Stimulated activated naive CD8-positive, alpha-beta T cell treated with anti-CD3 and anti-CD28 coated beads, Interleukin-15, Interleukin-2, amounts not matched to agents 100 ng/mL and 50 ng/mL, for 24 hours (primary cell): ENCODE results near the gene WSB1.
"Not testable (repeated sequence)": the region's sequence is repeated elsewhere in the genome, so short reads cannot be mapped to it uniquely, and the experiment has no call there.

Experiments
- H3K27ac Mint-ChIP-seq: one replicate; pipeline ENCODE4 v1.8.0; 2021; ENCODE audit warnings: mild to moderate bottlenecking, mixed read lengths
- H3K27me3 Mint-ChIP-seq: one replicate; pipeline ENCODE4 v1.8.0; 2021; ENCODE audit warnings: mixed read lengths
- H3K36me3 Mint-ChIP-seq: one replicate; pipeline ENCODE4 v1.8.0; 2021; ENCODE audit warnings: low read depth, mixed read lengths
- H3K4me1 Mint-ChIP-seq: one replicate; pipeline ENCODE4 v1.8.0; 2021; ENCODE audit warnings: low read depth, mixed read lengths
- H3K4me3 Mint-ChIP-seq: one replicate; pipeline ENCODE4 v1.8.0; 2021; ENCODE audit warnings: mild to moderate bottlenecking, mixed read lengths
- H3K9me3 Mint-ChIP-seq: one replicate; pipeline ENCODE4 v1.8.0; 2021; ENCODE audit warnings: mixed read lengths

WSB1 gene, protein sequence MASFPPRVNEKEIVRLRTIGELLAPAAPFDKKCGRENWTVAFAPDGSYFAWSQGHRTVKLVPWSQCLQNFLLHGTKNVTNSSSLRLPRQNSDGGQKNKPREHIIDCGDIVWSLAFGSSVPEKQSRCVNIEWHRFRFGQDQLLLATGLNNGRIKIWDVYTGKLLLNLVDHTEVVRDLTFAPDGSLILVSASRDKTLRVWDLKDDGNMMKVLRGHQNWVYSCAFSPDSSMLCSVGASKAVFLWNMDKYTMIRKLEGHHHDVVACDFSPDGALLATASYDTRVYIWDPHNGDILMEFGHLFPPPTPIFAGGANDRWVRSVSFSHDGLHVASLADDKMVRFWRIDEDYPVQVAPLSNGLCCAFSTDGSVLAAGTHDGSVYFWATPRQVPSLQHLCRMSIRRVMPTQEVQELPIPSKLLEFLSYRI

DNA sequence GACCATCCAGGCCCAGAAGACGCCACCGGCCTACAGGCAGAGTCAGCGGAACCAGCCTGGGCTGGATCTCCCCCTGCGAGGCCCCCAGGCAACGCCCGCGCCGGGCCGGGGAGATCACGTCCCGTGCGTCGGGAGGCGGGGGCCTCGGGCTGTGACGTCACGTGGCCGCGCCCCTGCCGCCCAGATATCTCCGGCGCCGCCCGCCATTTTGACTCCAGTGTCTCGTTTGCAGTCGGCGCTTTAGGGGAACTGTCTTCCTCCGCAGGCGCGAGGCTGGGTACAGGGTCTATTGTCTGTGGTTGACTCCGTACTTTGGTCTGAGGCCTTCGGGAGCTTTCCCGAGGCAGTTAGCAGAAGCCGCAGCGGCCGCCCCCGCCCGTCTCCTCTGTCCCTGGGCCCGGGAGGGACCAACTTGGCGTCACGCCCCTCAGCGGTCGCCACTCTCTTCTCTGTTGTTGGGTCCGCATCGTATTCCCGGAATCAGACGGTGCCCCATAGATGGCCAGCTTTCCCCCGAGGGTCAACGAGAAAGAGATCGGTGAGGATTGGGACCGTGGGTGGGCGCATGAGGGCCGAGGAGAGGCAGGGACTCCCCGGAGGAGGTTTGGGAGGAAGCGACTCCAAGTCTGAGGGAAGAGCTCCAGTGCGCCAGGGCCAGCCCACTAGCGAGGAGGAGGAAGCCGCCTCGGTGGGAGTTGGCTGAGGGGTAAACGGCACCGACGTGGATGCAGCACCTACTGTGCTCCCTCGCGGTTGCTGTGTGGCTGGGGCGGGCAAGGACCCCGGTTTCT lies at the start of gene WSB1:
Gene WSB1 (plus strand): TSS at position 217 of the 791 bp plus-strand sequence. CDS start 282 bp downstream, at position 499.
- Mint-ChIP-seq H3K9me3 (no peaks in the 10 kb centered on the region), H3K27me3 (no peaks in the 10 kb centered on the region), H3K27ac (peak within 1 kb of the TSS; percentile 98), H3K4me1 (peaks cover 48% of the 10 kb centered on the region), H3K4me3 (peak within 1 kb of the TSS; percentile 97), H3K36me3 (peaks cover 7% of the 10 kb centered on the region)

DNA sequence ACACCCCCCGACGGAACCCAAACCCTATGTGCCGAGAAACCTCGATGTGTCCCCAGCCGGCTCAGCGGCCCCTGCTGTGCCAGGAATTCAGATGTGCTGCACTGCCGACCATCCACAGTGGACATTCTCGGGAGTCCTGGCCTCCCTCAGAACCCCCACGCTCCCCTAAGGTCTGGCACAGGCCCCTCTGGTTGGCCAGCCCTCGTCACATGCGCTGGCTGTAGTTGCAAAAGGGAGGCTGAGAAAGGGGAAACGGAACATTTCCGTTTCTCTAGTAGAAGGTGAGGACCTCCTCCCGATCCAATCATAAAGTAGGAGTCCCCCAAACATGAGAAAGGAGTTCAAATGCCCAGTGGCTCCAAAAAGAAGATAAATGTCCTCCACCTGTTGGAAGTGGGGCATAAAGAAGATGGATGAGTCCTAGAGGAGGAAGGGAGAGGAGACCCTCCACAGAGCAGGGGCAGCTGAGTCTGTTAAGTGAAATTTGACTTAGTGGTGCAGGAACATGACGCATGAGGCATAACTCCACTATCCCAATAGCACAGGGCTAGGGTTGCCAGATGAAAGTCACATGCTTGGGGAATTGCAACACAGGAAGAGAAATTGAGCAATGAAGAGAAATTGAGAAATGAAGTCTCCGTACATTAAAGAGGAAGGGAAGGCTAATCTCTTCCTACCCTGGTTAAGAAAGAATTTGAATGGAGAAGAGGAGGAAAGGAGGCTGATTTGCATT lies 49.3 kb upstream of the WSB1 start:
- no peaks in the 10 kb centered on the region for H3K36me3 Mint-ChIP-seq
- no peak overlapping the region for H3K4me3 Mint-ChIP-seq
- H3K9me3 Mint-ChIP-seq = no peaks in the 10 kb centered on the region
- H3K27ac Mint-ChIP-seq = no peak overlapping the region
- peaks cover 17% of the 10 kb centered on the region for H3K4me1 Mint-ChIP-seq
- H3K27me3 Mint-ChIP-seq = peaks cover 19% of the 10 kb centered on the region

- H3K4me1 Mint-ChIP-seq = peaks cover 17% of the 10 kb centered on the region
Observed at GRCh38 chr17:27245230-27245696, 48.7 kb upstream of the WSB1 start.

DNA sequence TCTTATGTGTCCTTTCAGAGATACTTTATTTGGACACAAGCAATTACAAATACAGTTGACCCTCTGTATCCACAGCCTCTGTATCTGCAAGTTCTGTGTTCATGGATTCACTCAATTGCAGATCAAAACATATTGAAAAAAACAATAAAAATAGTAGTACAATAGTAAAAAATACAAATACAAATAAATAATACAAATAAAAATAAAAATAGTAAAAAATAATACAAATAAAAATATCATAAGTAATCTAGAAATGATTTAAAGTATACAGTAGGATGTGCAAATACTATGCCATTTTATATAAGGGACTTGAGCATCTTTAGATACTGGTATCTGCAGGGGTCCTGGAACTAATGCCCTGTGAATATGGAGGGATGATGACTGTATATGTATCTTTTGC lies 47.4 kb upstream of the WSB1 start:
- peaks cover 26% of the 10 kb centered on the region for H3K27me3 Mint-ChIP-seq
- no peak overlapping the region for H3K4me3 Mint-ChIP-seq
- no peak overlapping the region for H3K27ac Mint-ChIP-seq
- no peaks in the 10 kb centered on the region for H3K36me3 Mint-ChIP-seq
- no peaks in the 10 kb centered on the region for H3K9me3 Mint-ChIP-seq
- H3K4me1 Mint-ChIP-seq = peaks cover 13% of the 10 kb centered on the region

More at GRCh38 chr17:27245230-27245696, 48.7 kb upstream of the WSB1 start:
- peaks cover 20% of the 10 kb centered on the region for H3K27me3 Mint-ChIP-seq
- no peaks in the 10 kb centered on the region for H3K36me3 Mint-ChIP-seq
- no peak overlapping the region for H3K4me3 Mint-ChIP-seq
- no peak overlapping the region for H3K27ac Mint-ChIP-seq
- H3K9me3 Mint-ChIP-seq = no peaks in the 10 kb centered on the region

DNA sequence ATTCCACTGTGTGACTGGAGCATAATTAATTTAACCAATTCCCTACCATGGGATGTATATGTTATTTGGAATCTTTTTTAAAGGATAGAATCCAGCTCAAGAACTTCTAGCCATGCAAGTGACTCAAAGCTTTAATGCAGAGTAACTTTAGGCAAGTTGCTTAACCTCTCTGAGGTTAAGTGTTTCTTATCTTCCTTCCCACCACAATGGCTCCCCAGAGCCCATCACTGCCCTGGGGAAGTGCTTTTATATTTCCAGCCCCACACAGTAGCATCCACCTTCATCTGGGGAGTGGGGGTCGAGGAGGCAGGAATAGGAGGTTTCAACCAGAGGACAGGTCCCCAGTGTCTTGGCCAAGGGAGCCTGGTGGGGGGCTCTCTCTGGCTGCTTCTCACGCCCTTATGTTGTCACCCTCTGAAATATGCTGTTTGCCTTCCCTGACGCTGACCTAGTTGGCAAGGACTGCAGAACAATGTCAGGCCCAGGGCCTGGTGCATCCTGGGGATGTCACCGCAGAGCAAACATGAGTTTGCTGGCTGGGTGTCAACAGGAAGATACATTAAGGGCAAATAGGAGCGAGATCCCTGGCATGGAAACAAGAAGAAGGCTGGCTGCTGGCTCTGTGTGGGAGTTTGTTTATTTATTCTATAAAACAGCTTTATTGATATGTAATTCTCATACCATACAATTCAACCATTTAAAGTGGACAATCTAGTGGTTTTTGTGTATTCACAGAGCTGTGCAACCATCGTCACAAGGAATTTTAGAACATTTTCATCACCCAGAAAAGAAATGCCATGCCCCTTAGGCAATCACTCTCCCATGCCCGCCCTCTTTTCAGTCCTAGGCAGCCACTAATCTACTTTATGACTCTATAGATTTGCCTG lies 46.6 kb upstream of the WSB1 start:
- H3K9me3 Mint-ChIP-seq = no peaks in the 10 kb centered on the region
- no peak overlapping the region for H3K4me3 Mint-ChIP-seq
- no peak overlapping the region for H3K27ac Mint-ChIP-seq
- H3K4me1 Mint-ChIP-seq = peaks cover 9% of the 10 kb centered on the region
- peaks cover 33% of the 10 kb centered on the region for H3K27me3 Mint-ChIP-seq
- H3K36me3 Mint-ChIP-seq = no peaks in the 10 kb centered on the region

- Mint-ChIP-seq H3K36me3 (no peaks in the 10 kb centered on the region), H3K9me3 (no peaks in the 10 kb centered on the region), H3K4me1 (peaks cover 9% of the 10 kb centered on the region), H3K27me3 (peaks cover 30% of the 10 kb centered on the region), H3K4me3 (no peak overlapping the region), H3K27ac (no peak overlapping the region)
Observed at GRCh38 chr17:27247958-27248342, 46.0 kb upstream of the WSB1 start.

DNA sequence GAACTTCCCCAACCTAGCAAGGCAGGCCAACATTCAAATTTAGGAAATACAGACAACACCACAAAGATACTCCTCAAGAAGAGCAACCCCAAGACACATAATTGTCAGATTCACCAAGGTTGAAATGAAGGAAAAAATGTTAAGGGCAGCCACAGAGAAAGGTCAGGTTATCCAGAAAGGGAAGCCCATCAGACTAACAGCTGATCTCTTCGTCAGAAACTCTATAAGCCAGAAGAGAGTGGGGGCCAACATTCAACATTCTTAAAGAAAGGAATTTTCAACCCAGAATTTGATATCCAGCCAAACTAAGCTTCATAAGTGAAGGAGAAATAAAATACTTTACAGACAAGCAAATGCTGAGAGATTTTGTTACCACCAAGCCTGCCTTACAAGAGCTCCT lies 43.1 kb upstream of the WSB1 start:
- H3K9me3 Mint-ChIP-seq, H3K4me3 Mint-ChIP-seq, H3K4me1 Mint-ChIP-seq, H3K27ac Mint-ChIP-seq, H3K36me3 Mint-ChIP-seq: not testable (repeated sequence)
- peaks cover 20% of the 10 kb centered on the region for H3K27me3 Mint-ChIP-seq

DNA sequence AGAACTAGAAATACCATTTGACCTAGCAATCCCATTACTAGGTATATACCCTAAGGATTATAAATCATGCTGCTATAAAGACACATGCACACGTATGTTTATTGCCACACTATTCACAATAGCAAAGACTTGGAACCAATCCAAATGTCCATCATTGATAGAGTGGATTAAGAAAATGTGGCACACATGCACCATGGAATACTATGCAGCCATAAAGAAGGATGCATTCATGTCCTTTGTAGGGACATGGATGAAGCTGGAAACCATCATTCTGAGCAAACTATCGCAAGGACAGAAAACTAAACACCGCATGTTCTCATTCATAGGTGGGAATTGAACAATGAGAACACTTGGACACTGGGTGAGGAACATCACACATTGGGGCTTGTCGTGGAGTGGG lies 39.1 kb upstream of the WSB1 start:
- not testable (repeated sequence) for H3K4me3 Mint-ChIP-seq, H3K36me3 Mint-ChIP-seq, H3K9me3 Mint-ChIP-seq, H3K27ac Mint-ChIP-seq, H3K4me1 Mint-ChIP-seq
- peaks cover 14% of the 10 kb centered on the region for H3K27me3 Mint-ChIP-seq

GRCh38 chr17:27256225-27257030 lies 37.5 kb upstream of the WSB1 start:
- Mint-ChIP-seq H3K4me1 (no peaks in the 10 kb centered on the region), H3K36me3 (no peaks in the 10 kb centered on the region), H3K27me3 (peaks cover 7% of the 10 kb centered on the region), H3K4me3 (no peak overlapping the region), H3K9me3 (no peaks in the 10 kb centered on the region), H3K27ac (no peak overlapping the region)

GRCh38 chr17:27257031-27257357 lies 36.9 kb upstream of the WSB1 start:
- Mint-ChIP-seq H3K27ac (no peak overlapping the region), H3K36me3 (no peaks in the 10 kb centered on the region), H3K4me1 (no peaks in the 10 kb centered on the region)

DNA sequence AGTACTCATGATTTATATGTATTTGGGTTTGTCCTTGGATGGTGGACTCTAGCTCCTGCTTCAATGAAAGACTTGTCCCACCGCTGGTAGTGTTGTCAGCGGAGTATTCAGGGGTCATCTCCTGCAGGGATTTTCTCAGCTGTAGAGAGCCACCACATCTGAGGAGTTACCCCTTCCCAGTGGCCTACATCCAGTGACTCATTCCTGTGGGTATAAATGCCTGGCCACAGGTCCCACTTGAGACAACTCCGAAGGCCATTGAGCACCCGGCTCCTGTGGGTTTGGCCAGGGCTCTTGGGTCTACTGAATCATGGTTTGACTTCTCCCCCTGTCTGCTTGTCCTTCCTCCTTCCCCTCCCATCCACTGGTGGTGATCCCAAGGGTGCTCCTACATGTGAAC lies 34.6 kb upstream of the WSB1 start:
- Mint-ChIP-seq H3K4me3 (no peak overlapping the region), H3K36me3 (no peaks in the 10 kb centered on the region), H3K27ac (no peak overlapping the region), H3K27me3 (no peaks in the 10 kb centered on the region), H3K4me1 (no peaks in the 10 kb centered on the region), H3K9me3 (no peaks in the 10 kb centered on the region)

More at GRCh38 chr17:27257031-27257357, 36.9 kb upstream of the WSB1 start:
- H3K27me3 Mint-ChIP-seq = peaks cover 3% of the 10 kb centered on the region
- no peak overlapping the region for H3K4me3 Mint-ChIP-seq
- no peaks in the 10 kb centered on the region for H3K9me3 Mint-ChIP-seq

DNA sequence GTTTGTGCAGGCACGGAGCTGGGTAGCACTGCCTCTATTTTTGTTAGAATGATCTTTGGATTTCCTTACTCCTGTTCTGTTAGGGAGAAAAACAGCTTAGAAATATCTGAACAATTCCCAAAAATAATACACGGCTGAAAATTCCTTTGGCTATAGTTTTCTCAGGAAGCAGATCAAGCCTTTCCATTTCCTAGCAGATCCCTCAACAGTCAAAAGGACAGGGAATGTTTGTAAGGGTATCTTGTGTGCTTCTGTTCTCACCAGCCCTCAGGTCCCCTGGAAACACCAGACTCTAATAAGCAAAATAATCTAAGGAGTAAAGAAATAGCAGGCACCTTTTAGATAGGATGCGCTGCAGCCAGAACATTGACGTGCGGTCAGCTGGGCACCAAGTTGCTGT lies 30.5 kb upstream of the WSB1 start:
- no peak overlapping the region for H3K27ac Mint-ChIP-seq
- no peaks in the 10 kb centered on the region for H3K27me3 Mint-ChIP-seq
- H3K4me1 Mint-ChIP-seq = no peaks in the 10 kb centered on the region
- no peaks in the 10 kb centered on the region for H3K36me3 Mint-ChIP-seq
- H3K4me3 Mint-ChIP-seq = no peak overlapping the region
- no peaks in the 10 kb centered on the region for H3K9me3 Mint-ChIP-seq

- Mint-ChIP-seq H3K36me3 (no peaks in the 10 kb centered on the region), H3K4me3 (no peak overlapping the region), H3K27me3 (peaks cover 3% of the 10 kb centered on the region), H3K27ac (no peak overlapping the region), H3K4me1 (no peaks in the 10 kb centered on the region), H3K9me3 (no peaks in the 10 kb centered on the region)
Observed at GRCh38 chr17:27264068-27264812, 29.7 kb upstream of the WSB1 start.
